SK-N-SH treated with all-trans-retinoic acid at 6 μM for 48 hours (cell line): ENCODE results near the gene POLR3K.
"Not testable (repeated sequence)": the region's sequence is repeated elsewhere in the genome, so short reads cannot be mapped to it uniquely, and the experiment has no call there.

ENCODE experiments used
- ARNTL ChIP-seq: fragments of 450-650 bp; formaldehyde crosslinking; IDR thresholded peaks from 2 replicates; pipeline ENCODE4 v1.5.0; 2020; ENCODE audit warnings: low read depth, mild to moderate bottlenecking, moderate library complexity, borderline replicate concordance
- BACH2 ChIP-seq: fragments of 250-450 bp; sonication (Bioruptor Pico); IDR thresholded peaks from 2 replicates; pipeline ENCODE4 v1.9.0; 2021; ENCODE audit warnings: mild to moderate bottlenecking, borderline replicate concordance
- ESRRG ChIP-seq: fragments of 250-450 bp; sonication (Bioruptor Pico); IDR thresholded peaks from 2 replicates; pipeline ENCODE4 v1.6.1; 2021; ENCODE audit warnings: mild to moderate bottlenecking
- ISL1 ChIP-seq: fragments of 250-450 bp; sonication (Bioruptor Pico); IDR thresholded peaks from 2 replicates; pipeline ENCODE4 v2.1.2; 2022; ENCODE audit warnings: mild to moderate bottlenecking, moderate library complexity
- OSR1 ChIP-seq: fragments of 250-450 bp; sonication (Bioruptor Pico); IDR thresholded peaks from 2 replicates; pipeline ENCODE4 v1.8.0; 2022; ENCODE audit warnings: moderate library complexity, mild to moderate bottlenecking, inconsistent platforms
- PPARA ChIP-seq: fragments of 250-450 bp; sonication (Bioruptor Pico); IDR thresholded peaks from 2 replicates; pipeline ENCODE4 v1.5.0; 2020; ENCODE audit warnings: mild to moderate bottlenecking, borderline replicate concordance
- RARB ChIP-seq: fragments of 250-450 bp; sonication (Bioruptor Pico); IDR thresholded peaks from 2 replicates; pipeline ENCODE4 v1.8.0; 2021; ENCODE audit warnings: mild to moderate bottlenecking, moderate library complexity
- SNAI2 ChIP-seq: fragments of 250-450 bp; sonication (Bioruptor Pico); IDR thresholded peaks from 2 replicates; pipeline ENCODE4 v1.5.0; 2020; ENCODE audit warnings: mild to moderate bottlenecking, moderate library complexity
- TCF4 ChIP-seq: fragments of 250-450 bp; sonication (Bioruptor Pico); IDR thresholded peaks from 2 replicates; pipeline ENCODE4 v1.8.0; 2021; ENCODE audit warnings: mild to moderate bottlenecking, moderate library complexity, borderline replicate concordance
- ZFP3 ChIP-seq: fragments of 250-450 bp; sonication (Bioruptor Pico); IDR thresholded peaks from 2 replicates; pipeline ENCODE4 v1.5.0; 2020; ENCODE audit warnings: mild to moderate bottlenecking, moderate library complexity
- ZFP30 ChIP-seq: fragments of 450-650 bp; formaldehyde crosslinking; IDR thresholded peaks from 2 replicates; pipeline ENCODE4 v1.5.0; 2022; ENCODE audit warnings: mild to moderate bottlenecking, moderate library complexity
- ZNF565 ChIP-seq: fragments of 450-650 bp; formaldehyde crosslinking; conservative IDR thresholded peaks from 2 replicates; pipeline ENCODE4 v1.5.0; 2020; ENCODE audit warnings: low read depth, mild to moderate bottlenecking, moderate library complexity
- TF ChIP-seq, protein P1 (sequence below): fragments of 250-450 bp; sonication (Bioruptor Pico); IDR thresholded peaks from 2 replicates; pipeline ENCODE4 v1.5.0; 2020; ENCODE audit warnings: mild to moderate bottlenecking, moderate library complexity
- TF ChIP-seq, protein P2 (sequence below): fragments of 250-450 bp; sonication (Bioruptor Pico); IDR thresholded peaks from 2 replicates; pipeline ENCODE4 v1.5.1; 2020; ENCODE audit warnings: low read depth, mild to moderate bottlenecking, moderate library complexity

DNA sequence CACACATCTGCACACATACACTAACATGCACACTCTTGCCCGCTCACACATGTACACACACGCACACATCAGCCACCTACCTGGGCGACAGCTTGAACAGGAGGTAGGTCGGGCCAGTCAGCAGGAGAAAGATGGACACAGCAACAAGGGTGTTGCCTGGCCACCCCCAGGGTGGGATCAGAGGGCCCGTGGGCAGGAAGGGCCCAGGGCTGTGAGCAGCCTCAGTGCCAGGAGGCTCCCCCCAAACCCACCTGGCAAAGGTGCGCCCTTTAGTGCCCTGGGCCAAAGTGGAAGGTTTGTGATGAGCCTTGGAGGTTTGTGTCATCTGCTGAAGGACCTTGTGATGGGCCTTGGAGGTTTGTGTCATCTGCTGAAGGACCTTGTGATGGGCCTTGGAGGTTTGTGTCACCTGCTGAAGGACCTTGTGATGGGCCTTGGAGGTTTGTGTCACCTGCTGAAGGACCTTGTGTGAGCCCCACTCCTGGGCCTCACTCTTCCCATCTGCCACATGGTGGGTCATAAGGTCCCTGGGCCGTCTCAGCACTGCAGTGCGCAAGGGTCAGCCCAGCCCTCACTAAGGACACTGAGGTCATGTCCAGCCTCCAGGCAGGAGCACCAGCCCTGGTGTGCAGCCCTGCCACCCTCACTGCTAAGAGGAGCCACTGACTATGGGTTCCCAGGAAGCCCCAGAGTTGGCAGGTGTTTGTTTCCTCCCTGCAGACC is 20.1 kb downstream of the POLR3K start:
- TF ChIP-seq RARB (CRISPR knock-in tag); PPARA (CRISPR knock-in tag); ARNTL (CRISPR knock-in tag); TCF4 (CRISPR knock-in tag); OSR1 (CRISPR knock-in tag); ZNF565 (CRISPR knock-in tag); ISL1 (CRISPR knock-in tag); ESRRG (CRISPR knock-in tag); ZFP30 (CRISPR knock-in tag); BACH2; ZFP3; SNAI2 (CRISPR knock-in tag): not testable (repeated sequence)
- TF ChIP-seq, protein P1, sequence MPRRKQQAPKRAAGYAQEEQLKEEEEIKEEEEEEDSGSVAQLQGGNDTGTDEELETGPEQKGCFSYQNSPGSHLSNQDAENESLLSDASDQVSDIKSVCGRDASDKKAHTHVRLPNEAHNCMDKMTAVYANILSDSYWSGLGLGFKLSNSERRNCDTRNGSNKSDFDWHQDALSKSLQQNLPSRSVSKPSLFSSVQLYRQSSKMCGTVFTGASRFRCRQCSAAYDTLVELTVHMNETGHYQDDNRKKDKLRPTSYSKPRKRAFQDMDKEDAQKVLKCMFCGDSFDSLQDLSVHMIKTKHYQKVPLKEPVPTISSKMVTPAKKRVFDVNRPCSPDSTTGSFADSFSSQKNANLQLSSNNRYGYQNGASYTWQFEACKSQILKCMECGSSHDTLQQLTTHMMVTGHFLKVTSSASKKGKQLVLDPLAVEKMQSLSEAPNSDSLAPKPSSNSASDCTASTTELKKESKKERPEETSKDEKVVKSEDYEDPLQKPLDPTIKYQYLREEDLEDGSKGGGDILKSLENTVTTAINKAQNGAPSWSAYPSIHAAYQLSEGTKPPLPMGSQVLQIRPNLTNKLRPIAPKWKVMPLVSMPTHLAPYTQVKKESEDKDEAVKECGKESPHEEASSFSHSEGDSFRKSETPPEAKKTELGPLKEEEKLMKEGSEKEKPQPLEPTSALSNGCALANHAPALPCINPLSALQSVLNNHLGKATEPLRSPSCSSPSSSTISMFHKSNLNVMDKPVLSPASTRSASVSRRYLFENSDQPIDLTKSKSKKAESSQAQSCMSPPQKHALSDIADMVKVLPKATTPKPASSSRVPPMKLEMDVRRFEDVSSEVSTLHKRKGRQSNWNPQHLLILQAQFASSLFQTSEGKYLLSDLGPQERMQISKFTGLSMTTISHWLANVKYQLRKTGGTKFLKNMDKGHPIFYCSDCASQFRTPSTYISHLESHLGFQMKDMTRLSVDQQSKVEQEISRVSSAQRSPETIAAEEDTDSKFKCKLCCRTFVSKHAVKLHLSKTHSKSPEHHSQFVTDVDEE (CRISPR knock-in tag): not testable (repeated sequence)
- TF ChIP-seq, protein P2, sequence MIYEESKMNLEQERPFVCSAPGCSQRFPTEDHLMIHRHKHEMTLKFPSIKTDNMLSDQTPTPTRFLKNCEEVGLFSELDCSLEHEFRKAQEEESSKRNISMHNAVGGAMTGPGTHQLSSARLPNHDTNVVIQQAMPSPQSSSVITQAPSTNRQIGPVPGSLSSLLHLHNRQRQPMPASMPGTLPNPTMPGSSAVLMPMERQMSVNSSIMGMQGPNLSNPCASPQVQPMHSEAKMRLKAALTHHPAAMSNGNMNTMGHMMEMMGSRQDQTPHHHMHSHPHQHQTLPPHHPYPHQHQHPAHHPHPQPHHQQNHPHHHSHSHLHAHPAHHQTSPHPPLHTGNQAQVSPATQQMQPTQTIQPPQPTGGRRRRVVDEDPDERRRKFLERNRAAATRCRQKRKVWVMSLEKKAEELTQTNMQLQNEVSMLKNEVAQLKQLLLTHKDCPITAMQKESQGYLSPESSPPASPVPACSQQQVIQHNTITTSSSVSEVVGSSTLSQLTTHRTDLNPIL (CRISPR knock-in tag): not testable (repeated sequence)
